Neural cell (in vitro differentiated cells): ENCODE measurements around the gene AFTPH.

ENCODE experiments used
- CTCF ChIP-seq: fragments of 450-650 bp; IDR thresholded peaks from 2 replicates; pipeline ENCODE4 v1.5.1; 2014; ENCODE audit warnings: antibody characterized with exemption, mild to moderate bottlenecking, moderate library complexity; ENCODE audit not compliant: poor library complexity, severe bottlenecking
- EP300 ChIP-seq: fragments of 450-650 bp; conservative IDR thresholded peaks from 2 replicates; pipeline ENCODE4 v1.6.1; 2014; ENCODE audit warnings: antibody characterized with exemption, mild to moderate bottlenecking, moderate library complexity; ENCODE audit not compliant: poor library complexity, severe bottlenecking
- POLR2AphosphoS5 ChIP-seq: IDR thresholded peaks from 2 replicates; pipeline ENCODE4 v1.6.1; 2012
- RAD21 ChIP-seq: fragments of 450-650 bp; conservative IDR thresholded peaks from 2 replicates; pipeline ENCODE4 v1.6.1; 2014; ENCODE audit warnings: antibody characterized with exemption, mild to moderate bottlenecking, moderate library complexity
- TAF1 ChIP-seq: IDR thresholded peaks from 2 replicates; pipeline ENCODE4 v1.6.1; 2012; ENCODE audit warnings: low read depth

- TF ChIP-seq TAF1 (no peak), CTCF (peak; percentile 90), EP300 (peak; percentile 22), POLR2AphosphoS5 (peak; percentile 74), RAD21 (peak; percentile 69)
Measured at GRCh38 chr2:64522843-64523428, 1.2 kb upstream of the AFTPH start.
